GM10248 (cell line): ENCODE measurements around the gene BBS9.

Experiments
- CTCF ChIA-PET: fragments of 300-600 bp; sonication (Branson Sonifier 250); formaldehyde crosslinking; extraction: SDS; loops from one replicate; lab custom pipeline; 2021; ENCODE audit warnings: antibody characterized with exemption; lab: Yijun Ruan, JAX
- POLR2A ChIA-PET: fragments of 350-650 bp; sonication (Branson Sonifier 250); formaldehyde crosslinking; extraction: SDS; loops from one replicate; lab custom pipeline; 2020; ENCODE audit warnings: antibody characterized with exemption; lab: Yijun Ruan, JAX
- DNase-seq: peaks from one replicate; pipeline ENCODE4 v3.0.0; 2012; ENCODE audit errors: extremely low spot score
- CTCF ChIP-seq: IDR thresholded peaks from 2 replicates; pipeline ENCODE4 v1.5.1; 2012; ENCODE audit warnings: mild to moderate bottlenecking, low read depth; ENCODE audit errors: extremely low read depth, missing control alignments, control extremely low read depth

BBS9 gene

GRCh38 chr7:33578881-33579672, 449.7 kb downstream of the BBS9 start:
- POLR2A ChIA-PET, result no interaction called here

GRCh38 chr7:33579673-33579960, 450.3 kb downstream of the BBS9 start:
- no peak for TF ChIP-seq CTCF
- CTCF ChIA-PET, result no interaction called here
- DNase-seq, result no peak
- POLR2A ChIA-PET, result no interaction called here

More at GRCh38 chr7:33578881-33579672, 449.7 kb downstream of the BBS9 start:
- no peak for TF ChIP-seq CTCF
- DNase-seq, result no peak
- CTCF ChIA-PET, result interaction anchor here (1.1 to 1.4 kb wide), 2 partner anchors 14 to 20 kb away, joined by 3 to 4 read pairs; no protein-coding TSS in a partner anchor

GRCh38 chr7:33581236-33581635, 451.9 kb downstream of the BBS9 start:
- no peak for DNase-seq
- CTCF ChIA-PET, result no interaction called here
- POLR2A ChIA-PET, result no interaction called here
- TF ChIP-seq CTCF, result no peak

GRCh38 chr7:33582104-33582503, 452.7 kb downstream of the BBS9 start:
- no peak for TF ChIP-seq CTCF
- ChIA-PET CTCF (no interaction called here), POLR2A (no interaction called here)
- no peak for DNase-seq

GRCh38 chr7:33582533-33582932, 453.2 kb downstream of the BBS9 start:
- CTCF ChIA-PET, result no interaction called here
- POLR2A ChIA-PET, result no interaction called here
- TF ChIP-seq CTCF, result no peak
- no peak for DNase-seq

GRCh38 chr7:33589911-33590310, 460.5 kb downstream of the BBS9 start:
- ChIA-PET POLR2A (no interaction called here), CTCF (no interaction called here)
- no peak for TF ChIP-seq CTCF
- no peak for DNase-seq

- ChIA-PET POLR2A (no interaction called here), CTCF (interaction anchor here (1.5 kb wide), 1 partner anchor 32 kb away, joined by 3 read pairs; no protein-coding TSS in a partner anchor)
- no peak for TF ChIP-seq CTCF
- DNase-seq, result no peak
Measured at GRCh38 chr7:33590916-33591315, 461.6 kb downstream of the BBS9 start.
